GM10847 (cell line): Measurements from ENCODE around the gene PPP2R2C.

Experiments used
- POLR2A ChIP-seq: IDR thresholded peaks from 2 replicates; pipeline ENCODE4 v1.6.1; 2011; ENCODE audit not compliant: insufficient read length; ENCODE audit errors: extremely low read depth

Gene PPP2R2C

GRCh38 chr4:6393544-6394475 lies 78.6 kb downstream of the PPP2R2C start:
- TF ChIP-seq POLR2A, result no peak

DNA sequence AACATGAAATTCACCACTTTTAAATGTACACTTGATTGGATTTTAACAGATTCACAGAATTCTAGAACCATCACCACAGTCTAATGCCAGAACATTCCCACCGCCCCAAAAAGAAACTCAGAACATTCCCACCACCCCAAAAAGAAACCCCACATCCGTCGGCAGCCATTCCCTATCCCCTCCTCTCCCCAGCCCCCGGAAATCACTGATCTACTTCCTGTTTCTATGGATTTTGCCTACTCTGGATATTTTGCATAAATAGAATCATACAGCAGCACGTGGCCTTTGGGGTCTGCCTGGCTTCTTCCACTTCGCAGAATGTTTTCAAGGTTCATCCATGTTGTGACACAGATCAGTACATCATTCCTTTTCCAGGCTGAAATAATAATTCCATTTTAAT lies 79.3 kb downstream of the PPP2R2C start:
- TF ChIP-seq POLR2A, result no peak

DNA sequence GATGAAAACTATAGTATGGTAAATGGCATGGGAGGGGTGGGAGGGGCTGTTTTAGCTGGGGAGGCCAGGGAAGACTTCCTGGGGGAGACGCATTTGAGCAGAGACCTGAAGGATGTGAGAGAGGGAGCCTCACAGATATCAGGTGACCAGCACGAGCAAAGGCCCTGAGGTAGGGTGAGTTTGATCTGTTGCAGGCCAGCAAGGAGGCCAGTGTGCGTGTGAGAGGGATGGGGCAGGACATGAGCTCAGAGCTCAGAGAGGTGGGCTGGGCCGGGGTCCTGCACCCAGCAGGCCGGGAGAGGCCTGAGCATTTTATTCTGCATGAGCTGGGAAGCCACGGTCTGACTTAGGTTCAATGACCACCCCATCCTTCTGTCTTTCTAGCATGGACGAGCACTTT lies 80.0 kb downstream of the PPP2R2C start:
- no peak for TF ChIP-seq POLR2A

GRCh38 chr4:6391852-6392188 lies 80.6 kb downstream of the PPP2R2C start:
- no peak for TF ChIP-seq POLR2A

GRCh38 chr4:6391186-6391851 lies 81.1 kb downstream of the PPP2R2C start:
- no peak for TF ChIP-seq POLR2A

DNA sequence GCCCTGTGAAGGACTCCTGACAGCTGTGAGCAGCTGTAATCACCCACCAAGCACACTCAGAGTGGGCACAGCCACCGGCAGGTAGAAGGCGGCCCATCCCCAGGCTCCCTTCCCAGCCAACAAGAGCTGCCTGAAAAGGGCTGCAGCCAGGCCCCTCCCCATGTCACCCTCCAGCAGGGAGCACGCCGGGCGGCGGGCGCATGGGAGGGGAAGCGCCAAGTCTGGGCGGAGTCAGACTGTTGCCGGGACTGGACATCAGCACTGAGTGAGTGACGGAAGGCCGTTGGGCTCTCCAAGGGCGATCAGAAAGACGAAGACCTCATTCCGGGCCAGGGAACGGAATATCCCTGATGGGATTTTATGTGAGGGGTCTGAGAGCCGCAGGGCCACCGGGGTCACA lies 82.1 kb downstream of the PPP2R2C start:
- no peak for TF ChIP-seq POLR2A

- no peak for TF ChIP-seq POLR2A
Observed at GRCh38 chr4:6389142-6389825, 83.1 kb downstream of the PPP2R2C start.

GRCh38 chr4:6388713-6389112 lies 83.7 kb downstream of the PPP2R2C start:
- TF ChIP-seq POLR2A, result no peak

- no peak for TF ChIP-seq POLR2A
Observed at GRCh38 chr4:6387946-6388345, 84.5 kb downstream of the PPP2R2C start.

DNA sequence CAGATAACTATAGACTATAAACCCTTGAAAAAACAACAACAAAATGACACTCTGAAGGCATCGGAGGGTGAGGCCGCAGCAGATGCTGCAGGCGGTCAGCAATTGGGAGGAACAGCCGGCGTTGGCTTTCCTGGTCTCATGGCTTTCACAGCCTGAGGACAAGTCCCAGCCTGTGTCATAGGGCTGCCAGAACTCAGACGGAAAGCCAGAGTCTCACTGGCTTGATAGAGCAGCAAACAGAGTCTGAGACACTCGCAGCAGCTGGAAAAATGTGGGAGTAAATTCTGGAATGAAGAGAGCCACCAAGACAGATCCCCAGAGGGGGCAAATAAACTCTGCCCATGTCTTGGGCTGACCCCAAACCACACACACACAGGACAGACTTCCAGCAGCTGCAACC lies 86.3 kb downstream of the PPP2R2C start:
- TF ChIP-seq POLR2A, result no peak

GRCh38 chr4:6385288-6385687 lies 87.1 kb downstream of the PPP2R2C start:
- no peak for TF ChIP-seq POLR2A

- TF ChIP-seq POLR2A, result no peak
Observed at GRCh38 chr4:6384541-6384940, 87.9 kb downstream of the PPP2R2C start.

GRCh38 chr4:6383929-6384328 lies 88.5 kb downstream of the PPP2R2C start:
- TF ChIP-seq POLR2A, result no peak

DNA sequence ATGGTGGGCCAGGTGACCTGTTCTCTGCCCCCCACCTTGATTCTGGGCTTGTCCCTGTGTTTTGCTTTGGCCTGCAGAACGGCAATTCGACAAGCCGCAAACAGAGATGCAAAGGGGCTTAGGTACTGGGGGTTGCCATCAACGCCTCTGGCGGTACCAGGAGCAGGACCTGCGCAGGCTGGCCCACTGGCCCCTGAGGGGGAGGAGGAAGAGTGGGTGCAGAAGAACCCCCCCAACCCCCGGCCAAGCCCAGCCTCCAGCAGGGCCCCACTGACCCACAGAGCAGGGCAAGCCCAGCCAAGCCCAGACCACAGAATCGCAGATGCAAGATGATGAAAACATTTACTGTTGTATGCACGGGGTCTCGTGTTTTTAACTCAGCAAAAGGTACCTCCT lies 89.4 kb downstream of the PPP2R2C start:
- no peak for TF ChIP-seq POLR2A

GRCh38 chr4:6381571-6382123 lies 90.8 kb downstream of the PPP2R2C start:
- no peak for TF ChIP-seq POLR2A
